ENCODE data around the gene CNPY1.
A peak's percentile ranks its signal among the peaks of the same experiment; 100 is the strongest.

The CNPY1 gene

GRCh38 chr7:155578016-155578415, 31.7 kb upstream of the CNPY1 start:
- H3K27me3 ChIP-seq (ENCODE audit: control insufficient read depth in 1 of 2, insufficient read depth in 2 of 2, low read length in 2 of 2), result no peaks in the 10 kb centered on the region
- no peak overlapping the region for H3K27ac ChIP-seq (ENCODE audit: low read depth, low read length)
- H3K4me3 ChIP-seq (ENCODE audit: low read depth in 1 of 2, low read length in 2 of 2), result no peak overlapping the region
- no peaks in the 10 kb centered on the region for H3K9me3 ChIP-seq (ENCODE audit: control insufficient read depth in 1 of 2, low read length in 2 of 2)
- H3K36me3 ChIP-seq (ENCODE audit: control insufficient read depth in 1 of 2, insufficient read depth in 2 of 2, low read length in 2 of 2), result no peaks in the 10 kb centered on the region
- no peak overlapping the region for H3K9ac ChIP-seq (ENCODE audit: low read depth in 1 of 2, low read length in 2 of 2)
- H3K4me1 ChIP-seq (ENCODE audit: control insufficient read depth in 1 of 2, insufficient read depth in 2 of 2, low read length in 2 of 2), result peaks cover 0 to 4% of the 10 kb centered on the region in 2 donors

- Histone ChIP-seq H3K4me1 (ENCODE audit: control insufficient read depth in 1 of 2, insufficient read depth in 2 of 2, low read length in 2 of 2) (peaks cover 0 to 4% of the 10 kb centered on the region in 2 donors), H3K9ac (ENCODE audit: low read depth in 1 of 2, low read length in 2 of 2) (no peak overlapping the region), H3K9me3 (ENCODE audit: control insufficient read depth in 1 of 2, low read length in 2 of 2) (no peaks in the 10 kb centered on the region), H3K36me3 (ENCODE audit: control insufficient read depth in 1 of 2, insufficient read depth in 2 of 2, low read length in 2 of 2) (no peaks in the 10 kb centered on the region), H3K27me3 (ENCODE audit: control insufficient read depth in 1 of 2, insufficient read depth in 2 of 2, low read length in 2 of 2) (no peaks in the 10 kb centered on the region), H3K27ac (ENCODE audit: low read depth, low read length) (no peak overlapping the region), H3K4me3 (ENCODE audit: low read depth in 1 of 2, low read length in 2 of 2) (no peak overlapping the region)
Observed at GRCh38 chr7:155577509-155577905, 31.1 kb upstream of the CNPY1 start.

- Histone ChIP-seq H3K4me3 (ENCODE audit: low read depth in 1 of 2, low read length in 2 of 2) (peak overlapping the region; percentile 53 to 56), H3K27ac (ENCODE audit: low read depth, low read length) (no peak overlapping the region), H3K4me1 (ENCODE audit: control insufficient read depth in 1 of 2, insufficient read depth in 2 of 2, low read length in 2 of 2) (peaks cover 0 to 4% of the 10 kb centered on the region in 2 donors), H3K36me3 (ENCODE audit: control insufficient read depth in 1 of 2, insufficient read depth in 2 of 2, low read length in 2 of 2) (no peaks in the 10 kb centered on the region), H3K9ac (ENCODE audit: low read depth in 1 of 2, low read length in 2 of 2) (no peak overlapping the region), H3K27me3 (ENCODE audit: control insufficient read depth in 1 of 2, insufficient read depth in 2 of 2, low read length in 2 of 2) (no peaks in the 10 kb centered on the region), H3K9me3 (ENCODE audit: control insufficient read depth in 1 of 2, low read length in 2 of 2) (no peaks in the 10 kb centered on the region)
Observed at GRCh38 chr7:155576900-155577508, 30.6 kb upstream of the CNPY1 start.

- Histone ChIP-seq H3K27me3 (ENCODE audit: control insufficient read depth in 1 of 2, insufficient read depth in 2 of 2, low read length in 2 of 2) (no peaks in the 10 kb centered on the region), H3K4me3 (ENCODE audit: low read depth in 1 of 2, low read length in 2 of 2) (peak overlapping the region; percentile 53 to 56), H3K27ac (ENCODE audit: low read depth, low read length) (no peak overlapping the region), H3K36me3 (ENCODE audit: control insufficient read depth in 1 of 2, insufficient read depth in 2 of 2, low read length in 2 of 2) (no peaks in the 10 kb centered on the region), H3K4me1 (ENCODE audit: control insufficient read depth in 1 of 2, insufficient read depth in 2 of 2, low read length in 2 of 2) (peaks cover 0 to 4% of the 10 kb centered on the region in 2 donors), H3K9ac (ENCODE audit: low read depth in 1 of 2, low read length in 2 of 2) (no peak overlapping the region), H3K9me3 (ENCODE audit: control insufficient read depth in 1 of 2, low read length in 2 of 2) (no peaks in the 10 kb centered on the region)
Observed at GRCh38 chr7:155576416-155576815, 30.1 kb upstream of the CNPY1 start.

GRCh38 chr7:155574556-155575290, 28.4 kb upstream of the CNPY1 start:
- no peak overlapping the region for H3K4me3 ChIP-seq (ENCODE audit: low read depth in 1 of 2, low read length in 2 of 2)
- no peak overlapping the region for H3K27ac ChIP-seq (ENCODE audit: low read depth, low read length)
- H3K4me1 ChIP-seq (ENCODE audit: control insufficient read depth in 1 of 2, insufficient read depth in 2 of 2, low read length in 2 of 2), result peaks cover 0 to 4% of the 10 kb centered on the region in 2 donors
- H3K36me3 ChIP-seq (ENCODE audit: control insufficient read depth in 1 of 2, insufficient read depth in 2 of 2, low read length in 2 of 2), result no peaks in the 10 kb centered on the region
- no peaks in the 10 kb centered on the region for H3K9me3 ChIP-seq (ENCODE audit: control insufficient read depth in 1 of 2, low read length in 2 of 2)
- no peak overlapping the region for H3K9ac ChIP-seq (ENCODE audit: low read depth in 1 of 2, low read length in 2 of 2)
- no peaks in the 10 kb centered on the region for H3K27me3 ChIP-seq (ENCODE audit: control insufficient read depth in 1 of 2, insufficient read depth in 2 of 2, low read length in 2 of 2)

GRCh38 chr7:155571581-155572345, 25.4 kb upstream of the CNPY1 start:
- Histone ChIP-seq H3K27me3 (ENCODE audit: control insufficient read depth in 1 of 2, insufficient read depth in 2 of 2, low read length in 2 of 2) (no peaks in the 10 kb centered on the region), H3K4me1 (ENCODE audit: control insufficient read depth in 1 of 2, insufficient read depth in 2 of 2, low read length in 2 of 2) (peaks cover 0 to 4% of the 10 kb centered on the region in 2 donors), H3K27ac (ENCODE audit: low read depth, low read length) (no peak overlapping the region), H3K36me3 (ENCODE audit: control insufficient read depth in 1 of 2, insufficient read depth in 2 of 2, low read length in 2 of 2) (no peaks in the 10 kb centered on the region), H3K4me3 (ENCODE audit: low read depth in 1 of 2, low read length in 2 of 2) (no peak overlapping the region), H3K9ac (ENCODE audit: low read depth in 1 of 2, low read length in 2 of 2) (no peak overlapping the region), H3K9me3 (ENCODE audit: control insufficient read depth in 1 of 2, low read length in 2 of 2) (no peaks in the 10 kb centered on the region)

GRCh38 chr7:155570991-155571390, 24.6 kb upstream of the CNPY1 start:
- no peaks in the 10 kb centered on the region for H3K27me3 ChIP-seq (ENCODE audit: control insufficient read depth in 1 of 2, insufficient read depth in 2 of 2, low read length in 2 of 2)
- H3K9me3 ChIP-seq (ENCODE audit: control insufficient read depth in 1 of 2, low read length in 2 of 2), result no peaks in the 10 kb centered on the region
- H3K9ac ChIP-seq (ENCODE audit: low read depth in 1 of 2, low read length in 2 of 2), result no peak overlapping the region
- no peak overlapping the region for H3K27ac ChIP-seq (ENCODE audit: low read depth, low read length)
- H3K36me3 ChIP-seq (ENCODE audit: control insufficient read depth in 1 of 2, insufficient read depth in 2 of 2, low read length in 2 of 2), result no peaks in the 10 kb centered on the region
- H3K4me1 ChIP-seq (ENCODE audit: control insufficient read depth in 1 of 2, insufficient read depth in 2 of 2, low read length in 2 of 2), result no peaks in the 10 kb centered on the region
- H3K4me3 ChIP-seq (ENCODE audit: low read depth in 1 of 2, low read length in 2 of 2), result no peak overlapping the region

- Histone ChIP-seq H3K4me3 (ENCODE audit: low read depth in 1 of 2, low read length in 2 of 2) (no peak overlapping the region), H3K27ac (ENCODE audit: low read depth, low read length) (no peak overlapping the region), H3K9me3 (ENCODE audit: control insufficient read depth in 1 of 2, low read length in 2 of 2) (no peaks in the 10 kb centered on the region), H3K27me3 (ENCODE audit: control insufficient read depth in 1 of 2, insufficient read depth in 2 of 2, low read length in 2 of 2) (no peaks in the 10 kb centered on the region), H3K9ac (ENCODE audit: low read depth in 1 of 2, low read length in 2 of 2) (no peak overlapping the region), H3K36me3 (ENCODE audit: control insufficient read depth in 1 of 2, insufficient read depth in 2 of 2, low read length in 2 of 2) (no peaks in the 10 kb centered on the region), H3K4me1 (ENCODE audit: control insufficient read depth in 1 of 2, insufficient read depth in 2 of 2, low read length in 2 of 2) (no peaks in the 10 kb centered on the region)
Observed at GRCh38 chr7:155570171-155570958, 24.0 kb upstream of the CNPY1 start.

- no peaks in the 10 kb centered on the region for H3K9me3 ChIP-seq (ENCODE audit: control insufficient read depth in 1 of 2, low read length in 2 of 2)
- H3K4me3 ChIP-seq (ENCODE audit: low read depth in 1 of 2, low read length in 2 of 2), result no peak overlapping the region
- no peaks in the 10 kb centered on the region for H3K27me3 ChIP-seq (ENCODE audit: control insufficient read depth in 1 of 2, insufficient read depth in 2 of 2, low read length in 2 of 2)
- no peaks in the 10 kb centered on the region for H3K36me3 ChIP-seq (ENCODE audit: control insufficient read depth in 1 of 2, insufficient read depth in 2 of 2, low read length in 2 of 2)
- no peak overlapping the region for H3K27ac ChIP-seq (ENCODE audit: low read depth, low read length)
- no peak overlapping the region for H3K9ac ChIP-seq (ENCODE audit: low read depth in 1 of 2, low read length in 2 of 2)
- no peaks in the 10 kb centered on the region for H3K4me1 ChIP-seq (ENCODE audit: control insufficient read depth in 1 of 2, insufficient read depth in 2 of 2, low read length in 2 of 2)
Observed at GRCh38 chr7:155569681-155570080, 23.3 kb upstream of the CNPY1 start.

All from duodenal mucosa (tissue), 2 donors.